ENCODE results near the gene TNFRSF13B.

DNA sequence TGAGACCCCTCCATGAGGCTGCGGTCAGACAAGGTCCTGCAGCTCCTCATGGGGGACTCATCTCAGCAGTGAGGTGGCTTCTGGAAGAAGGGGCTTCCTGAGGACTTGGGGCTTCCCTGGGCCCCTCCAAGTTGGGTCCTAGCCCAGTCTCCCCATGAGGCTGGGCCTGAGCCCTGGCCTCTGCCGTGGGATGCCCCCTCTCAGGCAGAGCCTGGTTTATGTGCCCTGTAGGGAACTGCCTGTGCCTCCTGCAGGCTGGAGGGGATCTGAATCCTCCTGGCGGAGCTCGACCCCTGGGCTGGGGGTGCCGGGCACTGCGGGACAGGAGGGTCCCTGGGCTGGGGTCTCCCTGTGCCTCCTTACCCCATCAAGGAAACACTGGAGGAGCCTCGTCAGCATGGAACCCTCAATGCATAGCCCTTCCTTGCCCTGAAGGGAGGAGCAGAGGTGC, 45.8 kb downstream of the TNFRSF13B start:
- TF ChIP-seq CTCF (IDR thresholded peaks at IDR 0.05) (no peak), POLR2A (IDR thresholded peaks at IDR 0.05) (no peak)
